ENCODE data around the gene CYP4F12. TPM values are rescaled to one million over a fixed set of nuclear protein-coding genes. Genes with fewer than 3 reads are reported as not detected.

CYP4F12 gene
- total and polyA plus RNA-seq, 2 experiments from 2014 or later = not detected

DNA sequence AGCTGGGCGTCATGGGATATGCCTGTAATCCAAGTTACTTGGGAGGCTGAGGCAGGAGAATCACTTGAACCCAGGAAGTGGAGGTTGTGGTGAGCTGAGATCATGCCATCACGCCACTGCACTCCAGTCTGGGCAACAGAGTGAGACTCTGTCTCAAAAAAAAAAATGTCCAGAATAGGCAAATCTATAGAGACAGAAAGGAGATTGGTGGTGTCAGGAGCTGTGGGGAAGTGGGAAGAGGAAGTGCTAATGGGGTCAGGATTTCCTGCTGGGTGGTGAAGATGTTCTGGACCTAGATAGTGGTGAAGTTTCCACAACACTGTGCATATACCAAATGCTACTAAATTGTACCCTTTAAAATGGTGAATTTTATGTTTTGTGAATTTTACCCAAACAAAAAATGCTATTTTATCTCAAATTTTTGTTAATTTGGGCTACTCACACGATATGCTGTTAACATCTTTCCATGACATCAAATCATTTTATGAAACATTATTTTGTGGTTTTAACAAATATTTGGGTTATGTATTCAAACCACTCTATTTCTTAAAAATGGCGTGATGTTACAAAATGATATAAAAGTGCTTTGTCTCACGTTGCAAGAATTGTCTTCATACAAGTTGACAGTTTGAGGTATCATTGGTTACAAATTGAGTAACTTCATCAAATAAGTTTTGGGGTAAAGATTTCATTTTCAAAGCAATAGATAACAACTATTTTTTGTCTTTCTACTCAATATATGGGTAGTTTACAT lies 39.6 kb upstream of the CYP4F12 start (continued):
- TF ChIP-seq, protein P1, sequence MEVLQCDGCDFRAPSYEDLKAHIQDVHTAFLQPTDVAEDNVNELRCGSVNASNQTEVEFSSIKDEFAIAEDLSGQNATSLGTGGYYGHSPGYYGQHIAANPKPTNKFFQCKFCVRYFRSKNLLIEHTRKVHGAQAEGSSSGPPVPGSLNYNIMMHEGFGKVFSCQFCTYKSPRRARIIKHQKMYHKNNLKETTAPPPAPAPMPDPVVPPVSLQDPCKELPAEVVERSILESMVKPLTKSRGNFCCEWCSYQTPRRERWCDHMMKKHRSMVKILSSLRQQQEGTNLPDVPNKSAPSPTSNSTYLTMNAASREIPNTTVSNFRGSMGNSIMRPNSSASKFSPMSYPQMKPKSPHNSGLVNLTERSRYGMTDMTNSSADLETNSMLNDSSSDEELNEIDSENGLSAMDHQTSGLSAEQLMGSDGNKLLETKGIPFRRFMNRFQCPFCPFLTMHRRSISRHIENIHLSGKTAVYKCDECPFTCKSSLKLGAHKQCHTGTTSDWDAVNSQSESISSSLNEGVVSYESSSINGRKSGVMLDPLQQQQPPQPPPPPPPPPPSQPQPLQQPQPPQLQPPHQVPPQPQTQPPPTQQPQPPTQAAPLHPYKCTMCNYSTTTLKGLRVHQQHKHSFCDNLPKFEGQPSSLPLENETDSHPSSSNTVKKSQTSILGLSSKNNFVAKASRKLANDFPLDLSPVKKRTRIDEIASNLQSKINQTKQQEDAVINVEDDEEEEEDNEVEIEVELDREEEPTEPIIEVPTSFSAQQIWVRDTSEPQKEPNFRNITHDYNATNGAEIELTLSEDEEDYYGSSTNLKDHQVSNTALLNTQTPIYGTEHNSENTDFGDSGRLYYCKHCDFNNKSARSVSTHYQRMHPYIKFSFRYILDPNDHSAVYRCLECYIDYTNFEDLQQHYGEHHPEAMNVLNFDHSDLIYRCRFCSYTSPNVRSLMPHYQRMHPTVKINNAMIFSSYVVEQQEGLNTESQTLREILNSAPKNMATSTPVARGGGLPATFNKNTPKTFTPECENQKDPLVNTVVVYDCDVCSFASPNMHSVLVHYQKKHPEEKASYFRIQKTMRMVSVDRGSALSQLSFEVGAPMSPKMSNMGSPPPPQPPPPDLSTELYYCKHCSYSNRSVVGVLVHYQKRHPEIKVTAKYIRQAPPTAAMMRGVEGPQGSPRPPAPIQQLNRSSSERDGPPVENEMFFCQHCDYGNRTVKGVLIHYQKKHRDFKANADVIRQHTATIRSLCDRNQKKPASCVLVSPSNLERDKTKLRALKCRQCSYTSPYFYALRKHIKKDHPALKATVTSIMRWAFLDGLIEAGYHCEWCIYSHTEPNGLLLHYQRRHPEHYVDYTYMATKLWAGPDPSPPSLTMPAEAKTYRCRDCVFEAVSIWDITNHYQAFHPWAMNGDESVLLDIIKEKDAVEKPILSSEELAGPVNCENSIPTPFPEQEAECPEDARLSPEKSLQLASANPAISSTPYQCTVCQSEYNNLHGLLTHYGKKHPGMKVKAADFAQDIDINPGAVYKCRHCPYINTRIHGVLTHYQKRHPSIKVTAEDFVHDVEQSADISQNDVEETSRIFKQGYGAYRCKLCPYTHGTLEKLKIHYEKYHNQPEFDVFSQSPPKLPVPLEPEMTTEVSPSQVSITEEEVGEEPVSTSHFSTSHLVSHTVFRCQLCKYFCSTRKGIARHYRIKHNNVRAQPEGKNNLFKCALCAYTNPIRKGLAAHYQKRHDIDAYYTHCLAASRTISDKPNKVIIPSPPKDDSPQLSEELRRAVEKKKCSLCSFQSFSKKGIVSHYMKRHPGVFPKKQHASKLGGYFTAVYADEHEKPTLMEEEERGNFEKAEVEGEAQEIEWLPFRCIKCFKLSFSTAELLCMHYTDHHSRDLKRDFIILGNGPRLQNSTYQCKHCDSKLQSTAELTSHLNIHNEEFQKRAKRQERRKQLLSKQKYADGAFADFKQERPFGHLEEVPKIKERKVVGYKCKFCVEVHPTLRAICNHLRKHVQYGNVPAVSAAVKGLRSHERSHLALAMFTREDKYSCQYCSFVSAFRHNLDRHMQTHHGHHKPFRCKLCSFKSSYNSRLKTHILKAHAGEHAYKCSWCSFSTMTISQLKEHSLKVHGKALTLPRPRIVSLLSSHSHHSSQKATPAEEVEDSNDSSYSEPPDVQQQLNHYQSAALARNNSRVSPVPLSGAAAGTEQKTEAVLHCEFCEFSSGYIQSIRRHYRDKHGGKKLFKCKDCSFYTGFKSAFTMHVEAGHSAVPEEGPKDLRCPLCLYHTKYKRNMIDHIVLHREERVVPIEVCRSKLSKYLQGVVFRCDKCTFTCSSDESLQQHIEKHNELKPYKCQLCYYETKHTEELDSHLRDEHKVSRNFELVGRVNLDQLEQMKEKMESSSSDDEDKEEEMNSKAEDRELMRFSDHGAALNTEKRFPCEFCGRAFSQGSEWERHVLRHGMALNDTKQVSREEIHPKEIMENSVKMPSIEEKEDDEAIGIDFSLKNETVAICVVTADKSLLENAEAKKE (CRISPR knock-in tag; IDR thresholded peaks at IDR 0.05) = no peak
- TF ChIP-seq STAT1 (IDR thresholded peaks at IDR 0.05; ENCODE audit: unreplicated experiment) = no peak
- TF ChIP-seq JUNB (IDR thresholded peaks at IDR 0.05; ENCODE audit: unreplicated experiment) = no peak
- TF ChIP-seq ZNF331 (CRISPR knock-in tag; IDR thresholded peaks at IDR 0.05; ENCODE audit: low read depth) = no peak
- no peak for TF ChIP-seq EZH2phosphoT487 (IDR thresholded peaks at IDR 0.05; ENCODE audit: unreplicated experiment)
- no peak for TF ChIP-seq CREB1 (CRISPR knock-in tag; IDR thresholded peaks at IDR 0.05; ENCODE audit: low read depth)
- TF ChIP-seq NANOG (IDR thresholded peaks at IDR 0.05; ENCODE audit: borderline replicate concordance) = no peak
- TF ChIP-seq, protein P2, sequence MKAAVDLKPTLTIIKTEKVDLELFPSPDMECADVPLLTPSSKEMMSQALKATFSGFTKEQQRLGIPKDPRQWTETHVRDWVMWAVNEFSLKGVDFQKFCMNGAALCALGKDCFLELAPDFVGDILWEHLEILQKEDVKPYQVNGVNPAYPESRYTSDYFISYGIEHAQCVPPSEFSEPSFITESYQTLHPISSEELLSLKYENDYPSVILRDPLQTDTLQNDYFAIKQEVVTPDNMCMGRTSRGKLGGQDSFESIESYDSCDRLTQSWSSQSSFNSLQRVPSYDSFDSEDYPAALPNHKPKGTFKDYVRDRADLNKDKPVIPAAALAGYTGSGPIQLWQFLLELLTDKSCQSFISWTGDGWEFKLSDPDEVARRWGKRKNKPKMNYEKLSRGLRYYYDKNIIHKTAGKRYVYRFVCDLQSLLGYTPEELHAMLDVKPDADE (IDR thresholded peaks at IDR 0.05) = no peak

GRCh38 chr19:15634105-15634504 lies 38.8 kb upstream of the CYP4F12 start:
- H4K20me1 ChIP-seq (replicated peaks; ENCODE audit: insufficient read depth) = no peaks in the 10 kb centered on the region
- no peak overlapping the region for H3K4me2 ChIP-seq
- no peaks in the 10 kb centered on the region for H3K9me2 ChIP-seq (ENCODE audit: insufficient read depth)
- no peak overlapping the region for H3K27ac ChIP-seq (ENCODE audit: low read depth)
- no peak for ATAC-seq
- no peak for DNase-seq (ENCODE audit: low spot score)
- no peaks in the 10 kb centered on the region for H3K27me3 ChIP-seq (ENCODE audit: insufficient read depth)
- Mint-ChIP-seq H3K4me1 (no peaks in the 10 kb centered on the region), H3K9me3 (peaks cover 92% of the 10 kb centered on the region), H3K4me3 (no peak overlapping the region), H3K36me3 (ENCODE audit: low read depth) (peaks cover 17% of the 10 kb centered on the region), H3K27me3 (ENCODE audit: insufficient read depth, low read depth, poor library complexity) (peaks cover 4% of the 10 kb centered on the region), H3K27ac (no peak overlapping the region)
- H3K4me1 ChIP-seq (ENCODE audit: insufficient read depth) = no peaks in the 10 kb centered on the region
- H3K79me2 ChIP-seq (replicated peaks; ENCODE audit: insufficient read depth) = no peaks in the 10 kb centered on the region
- no peaks in the 10 kb centered on the region for H3F3A ChIP-seq (replicated peaks; ENCODE audit: low read depth)
- no peak overlapping the region for H3K4me3 ChIP-seq
- no peak overlapping the region for H2AFZ ChIP-seq
- H3K36me3 ChIP-seq (ENCODE audit: insufficient read depth) = no peaks in the 10 kb centered on the region; the same call in 1 of the 2 replicates
- TF ChIP-seq CREB1 (CRISPR knock-in tag; IDR thresholded peaks at IDR 0.05; ENCODE audit: low read depth) = no peak
- TF ChIP-seq NANOG (IDR thresholded peaks at IDR 0.05; ENCODE audit: borderline replicate concordance) = no peak
- no peak for TF ChIP-seq CTCF (conservative IDR thresholded peaks at IDR 0.05; ENCODE audit: low read depth in 2 of 2)
- no peak for TF ChIP-seq ZNF114 (CRISPR knock-in tag; IDR thresholded peaks at IDR 0.05)
